Kidney (tissue), 14 donors: Measurements from ENCODE around the gene ARG1. TPM values are rescaled to one million over a fixed set of nuclear protein-coding genes. Genes with fewer than 3 reads are reported as not detected.

Source experiments
- DNase-seq, 5 donors: peaks; one replicate each; pipeline ENCODE4 v3.0.0-alpha.2; 2013 to 2020
- FAIRE-seq: peaks from 2 replicates; lab custom pipeline; 2012; peaks lifted over from hg19 to GRCh38; lab: Jason Lieb, UNC
- H3K27ac ChIP-seq, 2 donors: one replicate each; pipeline ENCODE4 v1.7.0; 2013; ENCODE audit warnings: low read depth in 2 of 2, low read length in 2 of 2, inconsistent platforms in 1 of 2
- H3K27me3 ChIP-seq: one replicate; pipeline ENCODE4 v1.7.1; 2013; ENCODE audit warnings: low read length, inconsistent platforms; ENCODE audit not compliant: control insufficient read depth, insufficient read depth
- H3K36me3 ChIP-seq, 3 donors: one replicate each; pipeline versions ENCODE4 v1.7.0 to v1.7.1; 2013; ENCODE audit warnings: low read length in 3 of 3, control low read depth in 1 of 3, inconsistent platforms in 1 of 3; ENCODE audit not compliant: insufficient read depth in 3 of 3, control insufficient read depth in 2 of 3
- H3K4me1 ChIP-seq, 3 donors: one replicate each; pipeline versions ENCODE4 v1.7.0 to v1.7.1; 2013; ENCODE audit warnings: low read length in 3 of 3, inconsistent platforms in 1 of 3, low read depth in 1 of 3; ENCODE audit not compliant: control insufficient read depth in 2 of 3, insufficient read depth in 2 of 3
- H3K4me3 ChIP-seq, 3 donors: one replicate each; pipeline versions ENCODE4 v1.7.0 to v1.8.1; 2013; ENCODE audit warnings: low read length in 3 of 3, control low read depth in 1 of 3, inconsistent platforms in 1 of 3
- H3K9ac ChIP-seq, 3 donors: one replicate each; pipeline versions ENCODE4 v1.7.0 to v1.7.1; 2013; ENCODE audit warnings: low read length in 3 of 3, control low read depth in 1 of 3, inconsistent platforms in 1 of 3
- H3K9me3 ChIP-seq, 3 donors: one replicate each; pipeline versions ENCODE4 v1.7.0 to v1.7.1; 2013; ENCODE audit warnings: low read length in 3 of 3, control low read depth in 1 of 3, inconsistent platforms in 1 of 3; ENCODE audit not compliant: control insufficient read depth in 2 of 3, insufficient read depth in 1 of 3
- intact Hi-C: fragments of 100-400 bp; cut with DNase I; formaldehyde crosslinking; loops from one replicate; pipeline ENCODE4 v1.11.1; 2022
- polyA plus RNA-seq: library from polyadenylated mRNA; stranded (reverse); fragments of 350-450 nt; fragmentation: Illumina TruSeq; extraction: RNeasy Lipid Tissue Mini Kit (QIAGEN cat#74804); gene quantifications from one replicate; pipeline ENCODE4 v1.2.3, GENCODE V29; 2014; ENCODE audit warnings: low read depth, low replicate concordance; ENCODE audit not compliant: insufficient read depth
- total RNA-seq: library from RNA; stranded (reverse); fragmentation: NEBNext Ultra II Directional; extraction: Animal tissue kit (Norgen Biotek cat#: 25700); gene quantifications from one replicate; pipeline ENCODE4 v1.2.1, GENCODE V29; 2021
- TF ChIP-seq, protein P1 (sequence below): IDR thresholded peaks from 3 replicates; pipeline ENCODE4 v1.5.1; 2012; ENCODE audit warnings: mild to moderate bottlenecking, moderate library complexity, borderline replicate concordance; ENCODE audit not compliant: insufficient read depth; ENCODE audit errors: extremely low read depth
- donor health status: control.
- donor health status: control.
- donor health status: control.
- donor health status: control.
- donor health status: control.
- donor health status: DM: yes; HTN: yes; CAD: no.
- donor health status: Normal renal cell carcinoma (clear cell type).

The ARG1 gene
- total and polyA plus RNA-seq, 2 donors from 2014 or later: not detected

DNA sequence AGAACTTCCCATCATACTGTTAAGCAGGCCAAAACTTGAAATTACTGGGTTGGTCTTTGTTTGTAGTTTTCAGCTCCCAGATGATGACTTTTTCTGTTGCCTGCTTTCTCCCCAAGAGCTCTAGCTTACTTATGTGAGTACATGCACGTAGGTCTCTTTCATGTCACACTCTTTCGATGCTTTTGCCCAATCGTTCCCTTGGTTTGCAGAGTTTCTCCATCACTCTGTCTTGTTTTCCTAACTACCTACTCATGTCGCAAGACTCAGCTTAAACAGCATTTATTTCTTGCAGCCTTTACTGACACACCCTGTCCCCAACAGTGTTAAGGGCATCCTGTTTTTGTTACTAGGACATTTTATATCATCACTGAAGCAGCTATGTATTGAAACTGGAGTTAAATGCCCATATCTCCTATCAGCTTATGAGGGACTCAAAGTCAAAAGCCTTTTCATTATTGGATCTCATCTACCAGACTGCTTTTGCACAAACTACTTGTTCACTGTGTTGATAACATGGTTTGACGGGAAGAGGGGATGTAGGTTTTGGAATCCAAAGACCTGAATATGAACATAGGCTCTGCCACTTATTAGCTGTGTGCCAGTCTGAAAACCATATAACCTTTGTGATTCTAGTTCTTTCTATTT is 2.9 kb downstream of the ARG1 start:
- Histone ChIP-seq H3K4me1 (no peaks in the 10 kb centered on the region), H3K4me3 (no peak overlapping the region), H3K9me3 (no peaks in the 10 kb centered on the region), H3K9ac (no peak overlapping the region), H3K36me3 (peaks cover 0 to 4% (median 3%) of the 10 kb centered on the region in 3 donors), H3K27ac (no peak overlapping the region), H3K27me3 (no peaks in the 10 kb centered on the region)
- no peak for FAIRE-seq
- TF ChIP-seq, protein P1, sequence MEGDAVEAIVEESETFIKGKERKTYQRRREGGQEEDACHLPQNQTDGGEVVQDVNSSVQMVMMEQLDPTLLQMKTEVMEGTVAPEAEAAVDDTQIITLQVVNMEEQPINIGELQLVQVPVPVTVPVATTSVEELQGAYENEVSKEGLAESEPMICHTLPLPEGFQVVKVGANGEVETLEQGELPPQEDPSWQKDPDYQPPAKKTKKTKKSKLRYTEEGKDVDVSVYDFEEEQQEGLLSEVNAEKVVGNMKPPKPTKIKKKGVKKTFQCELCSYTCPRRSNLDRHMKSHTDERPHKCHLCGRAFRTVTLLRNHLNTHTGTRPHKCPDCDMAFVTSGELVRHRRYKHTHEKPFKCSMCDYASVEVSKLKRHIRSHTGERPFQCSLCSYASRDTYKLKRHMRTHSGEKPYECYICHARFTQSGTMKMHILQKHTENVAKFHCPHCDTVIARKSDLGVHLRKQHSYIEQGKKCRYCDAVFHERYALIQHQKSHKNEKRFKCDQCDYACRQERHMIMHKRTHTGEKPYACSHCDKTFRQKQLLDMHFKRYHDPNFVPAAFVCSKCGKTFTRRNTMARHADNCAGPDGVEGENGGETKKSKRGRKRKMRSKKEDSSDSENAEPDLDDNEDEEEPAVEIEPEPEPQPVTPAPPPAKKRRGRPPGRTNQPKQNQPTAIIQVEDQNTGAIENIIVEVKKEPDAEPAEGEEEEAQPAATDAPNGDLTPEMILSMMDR: no peak
- intact Hi-C loops: no loop called here
- no peak for DNase-seq

DNA sequence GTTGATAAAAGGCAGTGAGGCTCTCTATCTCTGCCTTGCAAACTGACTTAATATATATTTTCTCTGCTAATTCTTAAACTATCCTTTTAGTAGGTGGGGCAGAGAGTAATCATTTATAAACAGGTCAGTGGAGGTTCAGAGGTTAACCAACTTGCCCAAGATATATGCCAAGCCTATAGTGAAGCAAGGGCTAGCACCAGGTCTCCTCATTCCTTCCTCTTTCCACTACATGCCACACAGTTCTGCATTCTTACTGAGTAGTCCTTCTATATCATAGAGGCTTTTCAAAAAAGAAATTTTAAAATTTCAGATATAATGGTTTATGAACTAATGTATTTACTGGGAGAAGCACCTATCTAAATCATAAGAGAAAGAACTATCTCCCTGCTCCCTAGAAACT is 8.5 kb downstream of the ARG1 start:
- Histone ChIP-seq H3K9ac (no peak overlapping the region), H3K27ac (no peak overlapping the region), H3K4me1 (no peaks in the 10 kb centered on the region), H3K27me3 (no peaks in the 10 kb centered on the region), H3K36me3 (peaks cover 3 to 12% (median 4%) of the 10 kb centered on the region in 3 donors), H3K4me3 (no peak overlapping the region), H3K9me3 (no peaks in the 10 kb centered on the region)
- DNase-seq: no peak
- FAIRE-seq: no peak
- TF ChIP-seq, protein P1: no peak
- intact Hi-C loops: no loop called here

DNA sequence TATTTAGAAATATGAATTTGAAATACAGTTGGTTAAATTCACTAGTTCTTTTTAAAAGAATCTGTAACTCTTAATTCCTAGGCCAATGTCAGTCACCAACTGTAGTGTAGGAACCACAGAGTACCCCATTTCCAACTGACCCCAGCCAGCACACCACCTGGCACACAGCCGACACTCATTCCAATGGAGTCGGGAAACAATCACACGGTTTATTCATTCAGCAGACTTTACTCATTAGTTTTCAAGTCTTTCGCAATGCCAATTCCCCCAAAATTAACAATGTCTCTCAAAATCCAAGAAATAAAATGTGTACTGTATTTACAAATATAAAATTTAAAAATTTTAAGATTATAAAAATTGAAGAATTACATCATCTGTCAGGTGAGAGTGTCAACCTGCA is 13.5 kb downstream of the ARG1 start:
- TF ChIP-seq, protein P1: no peak
- no peak for FAIRE-seq

More for the DNA sequence above, 13.5 kb downstream of the ARG1 start:
- no peaks in the 10 kb centered on the region for H3K9me3 ChIP-seq
- intact Hi-C loops: no loop called here
- no peak overlapping the region for H3K9ac ChIP-seq
- H3K4me1 ChIP-seq: no peaks in the 10 kb centered on the region
- no peak overlapping the region for H3K27ac ChIP-seq
- no peak for DNase-seq
- H3K4me3 ChIP-seq: no peak overlapping the region
- H3K27me3 ChIP-seq: no peaks in the 10 kb centered on the region
- H3K36me3 ChIP-seq: peaks cover 10 to 46% (median 20%) of the 10 kb centered on the region in 3 donors
